HepG2 (cell line): ENCODE measurements around the gene STXBP5L. TPM values are rescaled to one million over a fixed set of nuclear protein-coding genes. Genes with fewer than 3 reads are reported as not detected.

Experiments
- ATAC-seq: fragments of 200-7000 bp; cut with Tn5 transposase; 3 replicates; pipeline ENCODE4 v1.9.1; 2020; ENCODE audit warnings: mild to moderate bottlenecking, moderate library complexity
- BruUV-seq: library from RNA; stranded (reverse); fragments of 400-500 nt; replicated peaks from 2 replicates; lab custom pipeline; 2021; lab: Mats Ljungman, UMichigan
- CTCF ChIA-PET: fragments of 300-600 bp; formaldehyde crosslinking; extraction: SDS; loops from one replicate; lab custom pipeline; 2021; ENCODE audit warnings: low total read pairs, inconsistent platforms, low intra/inter-chr PET ratio; lab: Yijun Ruan, JAX
- POLR2A ChIA-PET: fragments of 350-600 bp; sonication (Branson Sonifier 250); formaldehyde crosslinking; loops from one replicate; lab custom pipeline; 2020; ENCODE audit warnings: antibody characterized with exemption, inconsistent platforms; lab: Yijun Ruan, JAX
- DNase-seq: peaks from one replicate; pipeline ENCODE4 v3.0.0-alpha.2; 2015; ENCODE audit warnings: low spot score
- FAIRE-seq: peaks from 3 replicates; lab custom pipeline; 2011; peaks lifted over from hg19 to GRCh38; lab: Jason Lieb, UNC
- H2AFZ ChIP-seq: one replicate; pipeline ENCODE4 v1.6.1; 2011; ENCODE audit warnings: low read length, inconsistent platforms
- H3K27ac ChIP-seq: fragments of 300-600 bp; 3 replicates; pipeline ENCODE4 v1.8.0; 2011; ENCODE audit warnings: mixed run types, mild to moderate bottlenecking, mixed read lengths, low read length, inconsistent platforms; ENCODE audit not compliant: insufficient read depth; ENCODE audit errors: extremely low read length
- H3K27me3 ChIP-seq, 2 experiments: fragments of 200-600 bp in 1 of 2; 2 replicates in 1 of 2; 3 replicates in 1 of 2; pipeline versions ENCODE4 v1.6.0 to v1.8.0; 2011; ENCODE audit warnings: low read length in 2 of 2, mild to moderate bottlenecking in 2 of 2, moderate library complexity in 2 of 2, inconsistent platforms in 1 of 2; ENCODE audit not compliant: insufficient read depth in 2 of 2, control insufficient read depth in 1 of 2
- H3K36me3 ChIP-seq, 2 experiments: fragments of 200-600 bp in 1 of 2; replicated peaks in 1 of 2; 2 replicates in 1 of 2; 3 replicates in 1 of 2; pipeline versions ENCODE4 v1.5.1 to v1.8.0; 2011; ENCODE audit warnings: low read length in 2 of 2, inconsistent platforms in 1 of 2; ENCODE audit not compliant: insufficient read depth in 2 of 2, control insufficient read depth in 1 of 2
- H3K4me1 ChIP-seq: 2 replicates; pipeline ENCODE4 v1.5.1; 2012; ENCODE audit warnings: low read length, inconsistent platforms; ENCODE audit not compliant: insufficient read depth
- H3K4me2 ChIP-seq: 2 replicates; pipeline ENCODE4 v1.6.0; 2011; ENCODE audit warnings: low read depth, low read length, inconsistent platforms
- H3K4me3 ChIP-seq, 3 experiments: fragments of 200-600 bp in 1 of 3; sonication (generic), shearing (Covaris generic) in 1 of 3; replicated peaks in 1 of 3; 2 replicates each; pipeline ENCODE4 v1.5.1; 2011 to 2016; ENCODE audit warnings: low read length in 3 of 3, inconsistent platforms in 2 of 3, low read depth in 2 of 3, mild to moderate bottlenecking in 2 of 3, control low read depth in 1 of 3, mixed read lengths in 1 of 3; ENCODE audit not compliant: insufficient read depth in 1 of 3
- H3K79me2 ChIP-seq: one replicate; pipeline ENCODE4 v1.6.1; 2011; ENCODE audit warnings: low read length, inconsistent platforms; ENCODE audit not compliant: insufficient read depth
- H3K9ac ChIP-seq: 2 replicates; pipeline ENCODE4 v1.6.0; 2011; ENCODE audit warnings: mild to moderate bottlenecking, low read depth, low read length, inconsistent platforms; ENCODE audit not compliant: insufficient read depth
- H3K9me3 ChIP-seq: 2 replicates; pipeline ENCODE4 v1.5.1; 2012; ENCODE audit warnings: mild to moderate bottlenecking, low read length
- H4K20me1 ChIP-seq: 2 replicates; pipeline ENCODE4 v1.6.0; 2011; ENCODE audit warnings: inconsistent platforms, mild to moderate bottlenecking, low read length, moderate library complexity; ENCODE audit not compliant: insufficient read depth
- ERF ChIP-seq: IDR thresholded peaks from 2 replicates; pipeline ENCODE4 v1.6.1; 2018; ENCODE audit warnings: missing biosample characterization, missing genetic modification reagents
- LCORL ChIP-seq, 2 experiments: fragments of 450-650 bp in 1 of 2; sonication (generic) in 1 of 2; formaldehyde crosslinking in 1 of 2; IDR thresholded peaks; 2 replicates each; pipeline versions ENCODE4 v1.5.0 to v1.6.1; 2017 to 2020; ENCODE audit warnings: antibody characterized with exemption in 1 of 2, missing genetic modification reagents in 1 of 2
- NPAS2 ChIP-seq: sonication (generic); formaldehyde crosslinking; IDR thresholded peaks from 2 replicates; pipeline ENCODE4 v1.8.0; 2022; ENCODE audit warnings: mild to moderate bottlenecking, missing genetic modification reagents, borderline replicate concordance
- TAF1 ChIP-seq: sonication (generic); formaldehyde crosslinking; IDR thresholded peaks from 2 replicates; pipeline ENCODE4 v1.4.0; 2020; ENCODE audit warnings: missing genetic modification reagents
- THYN1 ChIP-seq: sonication (generic); formaldehyde crosslinking; IDR thresholded peaks from 2 replicates; pipeline ENCODE4 v1.8.1; 2023; ENCODE audit warnings: low read depth, mild to moderate bottlenecking, moderate library complexity, missing genetic modification reagents, borderline replicate concordance
- ZFAT ChIP-seq: sonication (generic); formaldehyde crosslinking; conservative IDR thresholded peaks from 2 replicates; pipeline ENCODE4 v1.8.1; 2023; ENCODE audit warnings: missing genetic modification reagents, inconsistent platforms
- ZNF367 ChIP-seq: sonication (generic); formaldehyde crosslinking; IDR thresholded peaks from 2 replicates; pipeline ENCODE4 v1.4.0; 2020; ENCODE audit warnings: missing genetic modification reagents, borderline replicate concordance
- ZNF567 ChIP-seq: sonication (generic); formaldehyde crosslinking; IDR thresholded peaks from 2 replicates; pipeline ENCODE4 v1.8.1; 2023; ENCODE audit warnings: mild to moderate bottlenecking, missing genetic modification reagents, borderline replicate concordance
- ZNF737 ChIP-seq: sonication (generic); formaldehyde crosslinking; IDR thresholded peaks from 2 replicates; pipeline ENCODE4 v1.5.0; 2020; ENCODE audit warnings: missing genetic modification reagents, mild to moderate bottlenecking, borderline replicate concordance
- ZNF773 ChIP-seq: sonication (generic); formaldehyde crosslinking; IDR thresholded peaks from 2 replicates; pipeline ENCODE4 v1.4.0; 2020; ENCODE audit warnings: missing genetic modification reagents, borderline replicate concordance
- ZNF782 ChIP-seq: sonication (generic); formaldehyde crosslinking; IDR thresholded peaks from 2 replicates; pipeline ENCODE4 v1.4.0; 2020; ENCODE audit warnings: missing genetic modification reagents, mild to moderate bottlenecking, borderline replicate concordance
- WGBS: methylation state at CpG from one replicate; pipeline ENCODE4 v1.1.6; 2017; ENCODE audit warnings: low lambda C conversion rate; 5-methylcytosine and 5-hydroxymethylcytosine counted together
- in situ Hi-C: cut with HindIII; loops from 2 replicates; pipeline ENCODE4 v1.10.0; 2017; ENCODE audit warnings: low pct_unique_long_range_greater_than_20kb; ENCODE audit not compliant: extremely low pct_ligation_motif_present
- intact Hi-C: fragments of 100-400 bp; cut with micrococcal nuclease; formaldehyde crosslinking; loops from one replicate; pipeline ENCODE4 v1.10.0; 2022; ENCODE audit not compliant: unreplicated experiment
- polyA plus RNA-seq, 8 experiments: library from polyadenylated mRNA; depleted of rRNA in 3 of 8; stranded (reverse) in 7 of 8; unstranded in 1 of 8; fragments of >200 nt; fragmentation: Illumina TruSeq in 4 of 8; extraction: Trizol in 4 of 8; gene quantifications; 2 replicates each; pipeline versions ENCODE4 v1.2.1 to v1.2.3, GENCODE V29; 2011 to 2016; ENCODE audit warnings: low read depth in 4 of 8, missing spikeins in 1 of 8, mixed read lengths in 1 of 8; ENCODE audit not compliant: insufficient read depth in 1 of 8
- total RNA-seq, 5 experiments: library from RNA; depleted of rRNA; stranded (reverse); fragments of >200 nt; fragmentation: Illumina TruSeq; extraction: Trizol; gene quantifications; 2 replicates each; pipeline ENCODE4 v1.2.3, GENCODE V29; 2016; ENCODE audit warnings: low read depth in 1 of 5
- TF ChIP-seq, protein P1 (sequence below): sonication (generic); formaldehyde crosslinking; IDR thresholded peaks from 2 replicates; pipeline ENCODE4 v1.8.1; 2023; ENCODE audit warnings: mild to moderate bottlenecking, missing genetic modification reagents, borderline replicate concordance
- TF ChIP-seq, protein P2 (sequence below), 2 experiments: sonication (generic) in 1 of 2; formaldehyde crosslinking in 1 of 2; IDR thresholded peaks; 2 replicates each; pipeline versions ENCODE4 v1.6.1 to v1.9.0; 2014 to 2022; ENCODE audit warnings: antibody characterized with exemption in 1 of 2, borderline replicate concordance in 1 of 2, inconsistent platforms in 1 of 2, low read depth in 1 of 2, missing genetic modification reagents in 1 of 2
- TF ChIP-seq, protein P3 (sequence below): sonication (generic); formaldehyde crosslinking; IDR thresholded peaks from 2 replicates; pipeline ENCODE4 v1.8.1; 2023; ENCODE audit warnings: mild to moderate bottlenecking, missing genetic modification reagents

The STXBP5L gene
- total and polyA plus RNA-seq, 2 of the 13 experiments (the other 11 are each of a cell fraction or from before 2014, with no cell fraction given): not detected

DNA sequence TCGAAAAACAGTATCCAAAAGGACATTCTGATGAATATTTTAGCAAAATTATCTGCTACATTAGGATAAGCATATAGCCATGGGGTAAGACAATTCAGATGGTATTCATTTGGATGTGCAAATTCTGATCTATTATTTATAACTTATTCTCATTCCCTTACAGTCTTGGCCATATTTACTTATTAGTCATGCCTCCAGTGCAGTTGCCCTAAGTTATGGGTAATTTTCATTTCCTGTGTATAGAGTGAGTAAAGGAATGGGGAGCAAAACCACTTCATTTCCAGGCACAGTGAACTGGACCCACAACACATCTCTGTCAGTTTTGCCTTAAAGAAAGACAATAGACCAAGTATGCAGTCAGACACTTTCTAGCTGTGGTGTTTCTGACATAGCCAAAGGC lies 503.5 kb downstream of the STXBP5L start (continued):
- no peak for TF ChIP-seq ERF (CRISPR knock-in tag)
- TF ChIP-seq, protein P1, sequence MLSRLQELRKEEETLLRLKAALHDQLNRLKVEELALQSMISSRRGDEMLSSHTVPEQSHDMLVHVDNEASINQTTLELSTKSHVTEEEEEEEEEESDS: no peak

DNA sequence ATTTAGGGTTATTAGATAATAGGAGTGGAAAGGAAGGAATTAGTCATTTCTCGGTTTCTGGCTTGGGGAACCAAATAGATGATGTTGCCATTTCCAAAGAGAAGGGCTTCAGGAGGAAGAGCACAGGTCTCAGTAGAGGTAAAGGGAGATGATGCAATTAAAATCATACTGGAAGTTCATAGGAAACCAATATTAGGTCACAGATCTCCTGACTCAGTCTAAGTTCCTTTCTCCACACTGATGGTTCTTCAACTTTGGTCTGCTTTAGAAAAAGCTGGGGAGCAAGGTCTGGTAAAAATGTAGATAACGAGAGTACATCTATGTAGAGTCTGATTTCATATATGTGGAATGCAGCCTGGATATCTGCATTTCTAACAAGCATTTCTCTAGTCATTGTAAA lies 506.9 kb downstream of the STXBP5L start:
- no peaks in the 10 kb centered on the region for H3K9me3 ChIP-seq
- no peak overlapping the region for H2AFZ ChIP-seq
- H3K4me1 ChIP-seq: no peaks in the 10 kb centered on the region
- H3K4me2 ChIP-seq: no peak overlapping the region
- no TSS peak for BruUV-seq
- H4K20me1 ChIP-seq: no peaks in the 10 kb centered on the region
- H3K4me3 ChIP-seq: no peak overlapping the region
- H3K9ac ChIP-seq: no peak overlapping the region
- WGBS: 89% methylated on average over 2 of the region's 2 CpGs
- POLR2A ChIA-PET: no interaction called here
- no peaks in the 10 kb centered on the region for H3K36me3 ChIP-seq
- H3K27ac ChIP-seq: no peak overlapping the region
- H3K79me2 ChIP-seq: no peaks in the 10 kb centered on the region
- H3K27me3 ChIP-seq: no peaks in the 10 kb centered on the region
- no peak for ATAC-seq
- in situ Hi-C loops (no loop called here), intact Hi-C loops (no loop called here)
- no peak for DNase-seq
- no peak for FAIRE-seq
- CTCF ChIA-PET: no interaction called here
- TF ChIP-seq, protein P2, sequence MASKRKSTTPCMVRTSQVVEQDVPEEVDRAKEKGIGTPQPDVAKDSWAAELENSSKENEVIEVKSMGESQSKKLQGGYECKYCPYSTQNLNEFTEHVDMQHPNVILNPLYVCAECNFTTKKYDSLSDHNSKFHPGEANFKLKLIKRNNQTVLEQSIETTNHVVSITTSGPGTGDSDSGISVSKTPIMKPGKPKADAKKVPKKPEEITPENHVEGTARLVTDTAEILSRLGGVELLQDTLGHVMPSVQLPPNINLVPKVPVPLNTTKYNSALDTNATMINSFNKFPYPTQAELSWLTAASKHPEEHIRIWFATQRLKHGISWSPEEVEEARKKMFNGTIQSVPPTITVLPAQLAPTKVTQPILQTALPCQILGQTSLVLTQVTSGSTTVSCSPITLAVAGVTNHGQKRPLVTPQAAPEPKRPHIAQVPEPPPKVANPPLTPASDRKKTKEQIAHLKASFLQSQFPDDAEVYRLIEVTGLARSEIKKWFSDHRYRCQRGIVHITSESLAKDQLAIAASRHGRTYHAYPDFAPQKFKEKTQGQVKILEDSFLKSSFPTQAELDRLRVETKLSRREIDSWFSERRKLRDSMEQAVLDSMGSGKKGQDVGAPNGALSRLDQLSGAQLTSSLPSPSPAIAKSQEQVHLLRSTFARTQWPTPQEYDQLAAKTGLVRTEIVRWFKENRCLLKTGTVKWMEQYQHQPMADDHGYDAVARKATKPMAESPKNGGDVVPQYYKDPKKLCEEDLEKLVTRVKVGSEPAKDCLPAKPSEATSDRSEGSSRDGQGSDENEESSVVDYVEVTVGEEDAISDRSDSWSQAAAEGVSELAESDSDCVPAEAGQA (IDR thresholded peaks at IDR 0.05; ENCODE audit: low read depth): no peak
- TF ChIP-seq, protein P2 (CRISPR knock-in tag; IDR thresholded peaks at IDR 0.05; ENCODE audit: borderline replicate concordance): no peak
- TF ChIP-seq ZNF367 (CRISPR knock-in tag) (no peak), ZFAT (CRISPR knock-in tag) (no peak), ZNF567 (CRISPR knock-in tag) (no peak), TAF1 (CRISPR knock-in tag) (no peak), NPAS2 (CRISPR knock-in tag) (no peak), LCORL (IDR thresholded peaks at IDR 0.05) (no peak), LCORL (CRISPR knock-in tag; IDR thresholded peaks at IDR 0.05) (no peak), ZNF782 (CRISPR knock-in tag) (no peak), ZNF773 (no peak), ZNF737 (CRISPR knock-in tag) (no peak), THYN1 (CRISPR knock-in tag) (no peak)
- TF ChIP-seq, protein P3, sequence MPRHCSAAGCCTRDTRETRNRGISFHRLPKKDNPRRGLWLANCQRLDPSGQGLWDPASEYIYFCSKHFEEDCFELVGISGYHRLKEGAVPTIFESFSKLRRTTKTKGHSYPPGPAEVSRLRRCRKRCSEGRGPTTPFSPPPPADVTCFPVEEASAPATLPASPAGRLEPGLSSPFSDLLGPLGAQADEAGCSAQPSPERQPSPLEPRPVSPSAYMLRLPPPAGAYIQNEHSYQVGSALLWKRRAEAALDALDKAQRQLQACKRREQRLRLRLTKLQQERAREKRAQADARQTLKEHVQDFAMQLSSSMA: no peak
